ENCODE data around the gene TMEM203. TPM values are rescaled to one million over a fixed set of nuclear protein-coding genes. Genes with fewer than 3 reads are reported as not detected.

Gene TMEM203
- polyA plus RNA-seq, 1 of the 3 experiments (the other 2 are of a cell fraction), result 55.6 TPM

DNA sequence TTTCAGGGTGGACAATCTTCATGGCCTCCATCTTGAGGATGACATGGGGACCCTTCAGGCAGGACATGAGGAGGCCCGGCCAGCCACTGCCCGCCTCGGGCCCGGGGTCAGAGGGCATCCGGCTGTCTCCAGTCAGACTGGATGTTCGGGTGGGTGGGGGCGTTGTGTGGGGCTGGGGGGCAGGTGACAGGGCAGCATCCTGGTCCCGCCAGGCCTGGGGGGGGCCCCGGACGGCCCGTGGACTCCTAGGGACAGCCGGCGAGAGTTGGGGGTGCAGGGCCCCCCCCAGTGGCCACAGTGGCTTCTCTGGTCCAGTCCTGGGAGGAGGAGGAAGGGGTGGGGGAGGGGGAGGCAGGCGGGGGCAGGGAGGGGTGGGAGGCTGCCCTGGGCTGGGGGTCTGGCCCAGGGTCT is 15.7 kb upstream of the TMEM203 start:
- CTCF ChIA-PET, result interaction anchor here (0.9 to 7.7 kb wide), 4 partner anchors 16 to 103 kb away, joined by 3 to 95 read pairs (median 3); no protein-coding TSS in a partner anchor
- peaks cover 0 to 1% of the 10 kb centered on the region in 2 experiments for H3K36me3 ChIP-seq (replicated peaks in 1 of 2; ENCODE audit: control insufficient read depth in 1 of 2, insufficient read depth in 2 of 2, low read length in 1 of 2)
- no peak for DNase-seq
- no peak overlapping the region; a peak in 1 of 4 replicates for H3K27ac ChIP-seq (ENCODE audit: low read depth in 2 of 2, low read length in 1 of 2)
- 76% methylated on average over 7 of the region's 14 CpGs for WGBS (ENCODE audit: low lambda C conversion rate)
- H3K4me3 ChIP-seq (ENCODE audit: low read depth in 2 of 2, low read length in 1 of 2), result peak overlapping the region in 1 of 2 experiments; percentile 56; a peak in 2 of 4 replicates
- H3K79me2 ChIP-seq (ENCODE audit: insufficient read depth), result no peaks in the 10 kb centered on the region
- no peaks in the 10 kb centered on the region for H4K20me1 ChIP-seq (ENCODE audit: insufficient read depth)
- H2AFZ ChIP-seq (ENCODE audit: low read depth), result no peak overlapping the region
- POLR2A ChIA-PET, result interaction anchor here (1.1 to 2.9 kb wide), 2 partner anchors 20 to 91 kb away, joined by 3 to 12 read pairs; no protein-coding TSS in a partner anchor
- H3K9me2 ChIP-seq, result no peaks in the 10 kb centered on the region
- peaks cover 5 to 19% of the 10 kb centered on the region in 2 experiments; a peak in 1 of 4 replicates for H3K4me1 ChIP-seq (ENCODE audit: control insufficient read depth in 1 of 2, insufficient read depth in 2 of 2, low read depth in 1 of 2, low read length in 1 of 2)
- no peak overlapping the region for H3K9ac ChIP-seq
- no peak for TF ChIP-seq MXI1 (IDR thresholded peaks at IDR 0.05; ENCODE audit: low read depth, low read length)
- no peak for TF ChIP-seq JUND (IDR thresholded peaks at IDR 0.05)
- no peak for TF ChIP-seq GATA2 (CRISPR knock-in tag; IDR thresholded peaks at IDR 0.05)
- no peak for TF ChIP-seq YY1 (IDR thresholded peaks at IDR 0.05; ENCODE audit: low read depth)
- TF ChIP-seq RFX5 (IDR thresholded peaks at IDR 0.05; ENCODE audit: low read length), result no peak
- TF ChIP-seq, protein P1, sequence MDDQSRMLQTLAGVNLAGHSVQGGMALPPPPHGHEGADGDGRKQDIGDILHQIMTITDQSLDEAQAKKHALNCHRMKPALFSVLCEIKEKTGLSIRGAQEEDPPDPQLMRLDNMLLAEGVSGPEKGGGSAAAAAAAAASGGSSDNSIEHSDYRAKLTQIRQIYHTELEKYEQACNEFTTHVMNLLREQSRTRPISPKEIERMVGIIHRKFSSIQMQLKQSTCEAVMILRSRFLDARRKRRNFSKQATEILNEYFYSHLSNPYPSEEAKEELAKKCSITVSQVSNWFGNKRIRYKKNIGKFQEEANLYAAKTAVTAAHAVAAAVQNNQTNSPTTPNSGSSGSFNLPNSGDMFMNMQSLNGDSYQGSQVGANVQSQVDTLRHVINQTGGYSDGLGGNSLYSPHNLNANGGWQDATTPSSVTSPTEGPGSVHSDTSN (IDR thresholded peaks at IDR 0.05), result no peak
- TF ChIP-seq EZH2phosphoT487 (IDR thresholded peaks at IDR 0.05; ENCODE audit: borderline replicate concordance, low read depth), result no peak
- no peak for TF ChIP-seq RXRA (IDR thresholded peaks at IDR 0.05; ENCODE audit: borderline replicate concordance, low read depth)
- TF ChIP-seq NFIC (IDR thresholded peaks at IDR 0.05; ENCODE audit: borderline replicate concordance), result no peak
- no peaks in the 10 kb centered on the region for H3K9me3 ChIP-seq
- no peaks in the 10 kb centered on the region for H3K27me3 ChIP-seq (ENCODE audit: insufficient read depth)
- H3K4me2 ChIP-seq, result peak overlapping the region; percentile 73; the same call in 1 of the 2 replicates
- H3F3A ChIP-seq (replicated peaks; ENCODE audit: insufficient read depth), result peaks cover 4% of the 10 kb centered on the region

GRCh38 chr9:137220317-137221094 is 15.1 kb upstream of the TMEM203 start:
- H3K36me3 ChIP-seq (replicated peaks in 1 of 2; ENCODE audit: control insufficient read depth in 1 of 2, insufficient read depth in 2 of 2, low read length in 1 of 2), result peaks cover 0 to 6% of the 10 kb centered on the region in 2 experiments
- H3K4me1 ChIP-seq (ENCODE audit: control insufficient read depth in 1 of 2, insufficient read depth in 2 of 2, low read depth in 1 of 2, low read length in 1 of 2), result peaks cover 5 to 17% of the 10 kb centered on the region in 2 experiments; a peak in 1 of 4 replicates
- no peaks in the 10 kb centered on the region for H3K79me2 ChIP-seq (ENCODE audit: insufficient read depth)
- WGBS (ENCODE audit: low lambda C conversion rate), result 95% methylated on average over 28 of the region's 52 CpGs
- DNase-seq, result no peak
- POLR2A ChIA-PET, result interaction anchor here (1.1 kb wide), 1 partner anchor 19 kb away, joined by 3 read pairs; no protein-coding TSS in a partner anchor
- H3K4me3 ChIP-seq (ENCODE audit: low read depth in 2 of 2, low read length in 1 of 2), result no peak overlapping the region
- no peak overlapping the region for H3K9ac ChIP-seq
- TF ChIP-seq FOXM1 (IDR thresholded peaks at IDR 0.05; ENCODE audit: low read depth) (no peak), MXI1 (IDR thresholded peaks at IDR 0.05; ENCODE audit: low read depth, low read length) (no peak), FOXJ3 (CRISPR knock-in tag; IDR thresholded peaks at IDR 0.05) (no peak), RXRA (IDR thresholded peaks at IDR 0.05; ENCODE audit: borderline replicate concordance, low read depth) (no peak), SIN3A (IDR thresholded peaks at IDR 0.05; ENCODE audit: borderline replicate concordance, low read depth, low read length) (no peak), NRF1 (IDR thresholded peaks at IDR 0.05; ENCODE audit: low read depth, low read length) (no peak), SMC3 (IDR thresholded peaks at IDR 0.05; ENCODE audit: low read depth, low read length) (no peak), ELF1 (IDR thresholded peaks at IDR 0.05) (no peak), TAF1 (IDR thresholded peaks at IDR 0.05; ENCODE audit: borderline replicate concordance, low read depth, low read length) (no peak), TEAD4 (IDR thresholded peaks at IDR 0.05; ENCODE audit: borderline replicate concordance, insufficient read depth) (no peak), EP300 (IDR thresholded peaks at IDR 0.05; ENCODE audit: borderline replicate concordance in 1 of 2, low read depth in 1 of 2, low read length in 1 of 2) (no peak), USF1 (IDR thresholded peaks at IDR 0.05; ENCODE audit: borderline replicate concordance, low read depth) (no peak), NFIC (IDR thresholded peaks at IDR 0.05; ENCODE audit: borderline replicate concordance) (no peak), RAD21 (IDR thresholded peaks at IDR 0.05; ENCODE audit: low read length) (no peak)
- TF ChIP-seq, protein P1 (IDR thresholded peaks at IDR 0.05), result no peak
- TF ChIP-seq, protein P2, sequence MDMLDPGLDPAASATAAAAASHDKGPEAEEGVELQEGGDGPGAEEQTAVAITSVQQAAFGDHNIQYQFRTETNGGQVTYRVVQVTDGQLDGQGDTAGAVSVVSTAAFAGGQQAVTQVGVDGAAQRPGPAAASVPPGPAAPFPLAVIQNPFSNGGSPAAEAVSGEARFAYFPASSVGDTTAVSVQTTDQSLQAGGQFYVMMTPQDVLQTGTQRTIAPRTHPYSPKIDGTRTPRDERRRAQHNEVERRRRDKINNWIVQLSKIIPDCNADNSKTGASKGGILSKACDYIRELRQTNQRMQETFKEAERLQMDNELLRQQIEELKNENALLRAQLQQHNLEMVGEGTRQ (IDR thresholded peaks at IDR 0.05; ENCODE audit: borderline replicate concordance, low read depth, low read length), result no peak
- no peaks in the 10 kb centered on the region for H3F3A ChIP-seq (replicated peaks; ENCODE audit: insufficient read depth)
- CTCF ChIA-PET, result interaction anchor here (0.9 to 1.5 kb wide), 3 partner anchors 16 to 102 kb away, joined by 3 read pairs; no protein-coding TSS in a partner anchor
- H3K27me3 ChIP-seq (ENCODE audit: insufficient read depth), result no peaks in the 10 kb centered on the region
- H3K4me2 ChIP-seq, result no peak overlapping the region
- no peak overlapping the region for H2AFZ ChIP-seq (ENCODE audit: low read depth)
- H3K9me2 ChIP-seq, result no peaks in the 10 kb centered on the region
- H3K27ac ChIP-seq (ENCODE audit: low read depth in 2 of 2, low read length in 1 of 2), result no peak overlapping the region
- no peaks in the 10 kb centered on the region for H4K20me1 ChIP-seq (ENCODE audit: insufficient read depth)
- H3K9me3 ChIP-seq, result no peaks in the 10 kb centered on the region
